Fibroblast of villous mesenchyme (primary cell): Measurements from ENCODE around the gene SNX13. TPM values are rescaled to one million over a fixed set of nuclear protein-coding genes. Genes with fewer than 3 reads are reported as not detected.

Source experiments
- DNase-seq: peaks from one replicate; pipeline ENCODE4 v3.0.0-alpha.2; 2010; ENCODE audit warnings: low read depth
- H3K4me3 ChIP-seq: 2 replicates; pipeline ENCODE4 v1.5.1; 2011; ENCODE audit warnings: low read depth, mild to moderate bottlenecking, low read length
- CTCF ChIP-seq: IDR thresholded peaks from 2 replicates; pipeline ENCODE4 v1.5.1; 2012; ENCODE audit warnings: low read depth, mild to moderate bottlenecking, low read length; ENCODE audit not compliant: insufficient read depth
- total RNA-seq: library from RNA; depleted of rRNA; stranded (reverse); fragments of >200 nt; gene quantifications from 2 replicates; pipeline ENCODE4 v1.2.3, GENCODE V29; 2012

SNX13 gene
- total RNA-seq, 1 donor = 51.8 TPM

GRCh38 chr7:17907014-17907413 lies 33.3 kb downstream of the SNX13 start:
- no peak overlapping the region for H3K4me3 ChIP-seq
- TF ChIP-seq CTCF = no peak
- DNase-seq = no peak

- no peak for TF ChIP-seq CTCF
- no peak overlapping the region for H3K4me3 ChIP-seq
- DNase-seq = no peak
Observed at GRCh38 chr7:17903337-17903736, 37.0 kb downstream of the SNX13 start.

GRCh38 chr7:17902599-17902998 lies 37.7 kb downstream of the SNX13 start:
- TF ChIP-seq CTCF = no peak
- no peak overlapping the region for H3K4me3 ChIP-seq
- DNase-seq = no peak

GRCh38 chr7:17900464-17900863 lies 39.8 kb downstream of the SNX13 start:
- TF ChIP-seq CTCF = no peak
- no peak overlapping the region for H3K4me3 ChIP-seq
- DNase-seq = no peak

- no peak for TF ChIP-seq CTCF
- no peak overlapping the region for H3K4me3 ChIP-seq
- DNase-seq = no peak
Observed at GRCh38 chr7:17898111-17898510, 42.2 kb downstream of the SNX13 start.

- no peak overlapping the region for H3K4me3 ChIP-seq
- no peak for TF ChIP-seq CTCF
- no peak for DNase-seq
Observed at GRCh38 chr7:17887286-17887685, 53.0 kb downstream of the SNX13 start.

- no peak overlapping the region for H3K4me3 ChIP-seq
- TF ChIP-seq CTCF = no peak
- DNase-seq = peak; percentile 18
Observed at GRCh38 chr7:17882685-17883084, 57.6 kb downstream of the SNX13 start.
